A549 (cell line): ENCODE measurements around the gene RPS21. TPM values are rescaled to one million over a fixed set of nuclear protein-coding genes. Genes with fewer than 3 reads are reported as not detected.

Experiments used
- ATAC-seq, 2 experiments: fragments of 200-7000 bp in 1 of 2; fragments of >200 bp in 1 of 2; cut with Nextera tagmentation in 1 of 2; cut with Tn5 transposase in 1 of 2; 3 replicates each; pipeline versions ENCODE4 v1.8.0 to v1.9.1; 2018 to 2020; ENCODE audit warnings: mild to moderate bottlenecking in 1 of 2, moderate library complexity in 1 of 2
- CTCF ChIA-PET: fragments of 300-600 bp; sonication (Branson Sonifier 250); formaldehyde crosslinking; extraction: SDS; loops from one replicate; lab custom pipeline; 2021; ENCODE audit warnings: antibody characterized with exemption, inconsistent platforms; lab: Yijun Ruan, JAX
- POLR2A ChIA-PET: fragments of 350-600 bp; formaldehyde crosslinking; extraction: SDS; loops from one replicate; lab custom pipeline; 2021; ENCODE audit warnings: antibody characterized with exemption, inconsistent platforms; lab: Yijun Ruan, JAX
- DNase-seq, 2 experiments: peaks; one replicate each; pipeline versions ENCODE4 v3.0.0 to v3.0.0-alpha.2; 2011 to 2016; ENCODE audit warnings: low read depth in 1 of 2, low spot score in 1 of 2
- FAIRE-seq: peaks from 2 replicates; lab custom pipeline; 2011; peaks lifted over from hg19 to GRCh38; lab: Jason Lieb, UNC
- H3K27ac ChIP-seq, 2 experiments: fragments of >200 bp; sonication (Bioruptor Twin); formaldehyde crosslinking; 3 replicates each; pipeline ENCODE4 v1.5.1; 2016 to 2017
- H3K4me1 ChIP-seq: fragments of >200 bp; sonication (Bioruptor Twin); formaldehyde crosslinking; 3 replicates; pipeline ENCODE4 v1.6.1; 2016
- H3K4me2 ChIP-seq: fragments of >200 bp; sonication (Bioruptor Twin); formaldehyde crosslinking; 3 replicates; pipeline ENCODE4 v1.6.1; 2016
- H3K4me3 ChIP-seq: fragments of >200 bp; sonication (Bioruptor Twin); formaldehyde crosslinking; 3 replicates; pipeline ENCODE4 v1.5.1; 2016
- H3K9me3 ChIP-seq: fragments of >200 bp; sonication (Bioruptor Twin); formaldehyde crosslinking; 3 replicates; pipeline ENCODE4 v1.6.1; 2016
- BHLHE40 ChIP-seq: IDR thresholded peaks from 2 replicates; pipeline ENCODE4 v1.6.1; 2012; ENCODE audit warnings: low read depth, low read length, inconsistent platforms
- CHD4 ChIP-seq: fragments of 200-600 bp; sonication (generic); IDR thresholded peaks from 2 replicates; pipeline ENCODE4 v1.6.1; 2016; ENCODE audit warnings: antibody characterized with exemption, mild to moderate bottlenecking, borderline replicate concordance
- E2F6 ChIP-seq: IDR thresholded peaks from 2 replicates; pipeline ENCODE4 v1.6.1; 2012; ENCODE audit warnings: low read depth, borderline replicate concordance
- ESRRA ChIP-seq: fragments of 150-350 bp; IDR thresholded peaks from 2 replicates; pipeline ENCODE4 v1.6.1; 2014; ENCODE audit warnings: mild to moderate bottlenecking, low read length, borderline replicate concordance
- FOSL2 ChIP-seq, 2 experiments: fragments of 450-650 bp in 1 of 2; fragments of >200 bp in 1 of 2; sonication (Bioruptor Twin) in 1 of 2; formaldehyde crosslinking; IDR thresholded peaks; 2 replicates each; pipeline versions ENCODE4 v1.5.0 to v1.6.1; 2016 to 2020; ENCODE audit warnings: mild to moderate bottlenecking in 1 of 2, moderate library complexity in 1 of 2
- GATA3 ChIP-seq: IDR thresholded peaks from 2 replicates; pipeline ENCODE4 v1.6.1; 2012; ENCODE audit warnings: borderline replicate concordance
- HDAC2 ChIP-seq: fragments of 200-600 bp; sonication (generic); IDR thresholded peaks from 2 replicates; pipeline ENCODE4 v1.6.1; 2016
- HMGXB4 ChIP-seq: fragments of 250-450 bp; sonication (Bioruptor Pico); IDR thresholded peaks from 2 replicates; pipeline ENCODE4 v1.5.0; 2021; ENCODE audit warnings: mild to moderate bottlenecking, moderate library complexity, borderline replicate concordance
- HOXB13 ChIP-seq: fragments of 250-450 bp; sonication (Bioruptor Pico); IDR thresholded peaks from 2 replicates; pipeline ENCODE4 v1.5.0; 2020; ENCODE audit warnings: low read depth, mild to moderate bottlenecking, moderate library complexity
- JUN ChIP-seq, 2 experiments: fragments of >200 bp; sonication (Bioruptor Twin); formaldehyde crosslinking; IDR thresholded peaks; 2 replicates in 1 of 2; 3 replicates in 1 of 2; pipeline ENCODE4 v1.6.1; 2016 to 2017
- MAX ChIP-seq: IDR thresholded peaks from 2 replicates; pipeline ENCODE4 v1.6.1; 2012
- MAZ ChIP-seq: fragments of 150-350 bp; IDR thresholded peaks from 2 replicates; pipeline ENCODE4 v1.6.1; 2014; ENCODE audit warnings: antibody characterized with exemption, low read depth, low read length, borderline replicate concordance
- MYC ChIP-seq: IDR thresholded peaks from 2 replicates; pipeline ENCODE4 v1.6.1; 2012; ENCODE audit warnings: mild to moderate bottlenecking, inconsistent platforms, low read length, improper control_type of control experiment, borderline replicate concordance
- NFE2L2 ChIP-seq: fragments of 150-350 bp; conservative IDR thresholded peaks from 2 replicates; pipeline ENCODE4 v1.6.1; 2014; ENCODE audit warnings: low read length
- PBX3 ChIP-seq: IDR thresholded peaks from 2 replicates; pipeline ENCODE4 v1.6.1; 2012
- POLR2A ChIP-seq: IDR thresholded peaks from 2 replicates; pipeline ENCODE4 v1.6.1; 2012; ENCODE audit warnings: mild to moderate bottlenecking, low read length
- POLR2AphosphoS2 ChIP-seq: conservative IDR thresholded peaks from 2 replicates; pipeline ENCODE4 v1.6.1; 2012; ENCODE audit warnings: low read length, improper control_type of control experiment, inconsistent platforms
- RAD21 ChIP-seq, 2 experiments: fragments of >200 bp in 1 of 2; sonication (Bioruptor Twin) in 1 of 2; formaldehyde crosslinking in 1 of 2; IDR thresholded peaks in 1 of 2; conservative IDR thresholded peaks in 1 of 2; 2 replicates in 1 of 2; 3 replicates in 1 of 2; pipeline ENCODE4 v1.6.1; 2012 to 2018; ENCODE audit warnings: inconsistent platforms in 1 of 2
- RARB ChIP-seq: fragments of 250-450 bp; sonication (Bioruptor Pico); IDR thresholded peaks from 2 replicates; pipeline ENCODE4 v1.8.0; 2021; ENCODE audit warnings: mild to moderate bottlenecking, moderate library complexity
- RFX5 ChIP-seq: fragments of 450-650 bp; IDR thresholded peaks from 2 replicates; pipeline ENCODE4 v1.7.1; 2014; ENCODE audit warnings: antibody characterized with exemption, mild to moderate bottlenecking, moderate library complexity
- RNF2 ChIP-seq: fragments of 200-600 bp; sonication (generic); IDR thresholded peaks from 2 replicates; pipeline ENCODE4 v1.6.1; 2016; ENCODE audit warnings: low read depth, mild to moderate bottlenecking, antibody characterized with exemption, moderate library complexity, borderline replicate concordance
- SMC3 ChIP-seq: fragments of >200 bp; sonication (Bioruptor Twin); formaldehyde crosslinking; IDR thresholded peaks from 3 replicates; pipeline ENCODE4 v1.6.1; 2018; ENCODE audit warnings: inconsistent platforms
- SREBF2 ChIP-seq: fragments of 450-650 bp; IDR thresholded peaks from 2 replicates; pipeline ENCODE4 v1.6.1; 2014; ENCODE audit warnings: mild to moderate bottlenecking, moderate library complexity
- TFCP2L1 ChIP-seq: fragments of 250-450 bp; sonication (Bioruptor Pico); IDR thresholded peaks from 2 replicates; pipeline ENCODE4 v1.5.0; 2021; ENCODE audit warnings: mild to moderate bottlenecking
- USF2 ChIP-seq: fragments of 450-650 bp; IDR thresholded peaks from 2 replicates; pipeline ENCODE4 v1.6.1; 2014; ENCODE audit warnings: antibody characterized with exemption
- ZSCAN20 ChIP-seq: fragments of 250-450 bp; sonication (Bioruptor Pico); IDR thresholded peaks from 2 replicates; pipeline ENCODE4 v1.8.0; 2022; ENCODE audit warnings: mild to moderate bottlenecking, moderate library complexity
- WGBS: methylation state at CpG from one replicate; pipeline ENCODE4 v1.1.6; 2017; ENCODE audit errors: missing lambda C conversion rate; 5-methylcytosine and 5-hydroxymethylcytosine counted together
- polyA plus RNA-seq, 4 experiments: library from polyadenylated mRNA; depleted of rRNA in 3 of 4; stranded (reverse); fragments of >200 nt; fragmentation: RNase III in 1 of 4; extraction: RNeasy Plus Mini Kit Qiagen cat#74134 plus additional on column Dnase treatment in 1 of 4; gene quantifications; 2 replicates in 3 of 4; 3 replicates in 1 of 4; pipeline ENCODE4 v1.2.3, GENCODE V29; 2011 to 2017

The RPS21 gene
- polyA plus RNA-seq, 2 of the 4 experiments (the other 2 are of a cell fraction): 2,862 to 4,026 TPM

- peak; percentile 64; the same call in 1 of the 2 replicates for TF ChIP-seq FOSL2 (IDR thresholded peaks at IDR 0.05)
- TF ChIP-seq FOSL2 (CRISPR knock-in tag; IDR thresholded peaks at IDR 0.05): peak; percentile 86
- TF ChIP-seq PBX3: no peak
- 0 out of 2 replicates have a peak, but pooled peaks have one; percentile 11 for TF ChIP-seq ZSCAN20 (CRISPR knock-in tag)
- TF ChIP-seq MAZ: peak; percentile 1; the same call in 1 of the 2 replicates
- TF ChIP-seq ESRRA: no peak
Observed at GRCh38 chr20:62350098-62350628, 36.7 kb upstream of the RPS21 start (continued).

GRCh38 chr20:62350629-62351422 is 36.1 kb upstream of the RPS21 start:
- 21% methylated on average over 9 of the region's 23 CpGs for WGBS
- TF ChIP-seq HOXB13 (peak; percentile 10; the same call in 1 of the 2 replicates), POLR2A (no peak), POLR2AphosphoS2 (no peak), E2F6 (0 out of 2 replicates have a peak, but pooled peaks have one; percentile 30), RARB (CRISPR knock-in tag) (0 out of 2 replicates have a peak, but pooled peaks have one; percentile 23), BHLHE40 (no peak), ESRRA (no peak), NFE2L2 (no peak), JUN (IDR thresholded peaks at IDR 0.05) (peak in 1 of 2 experiments; percentile 38; a peak in 1 of 5 replicates), RNF2 (0 out of 2 replicates have a peak, but pooled peaks have one; percentile 17), SREBF2 (no peak), GATA3 (peak; percentile 10; the same call in 1 of the 2 replicates)
- H3K4me2 ChIP-seq: peak overlapping the region; percentile 91
- DNase-seq: no peak
- H3K9me3 ChIP-seq: peaks cover 23% of the 10 kb centered on the region
- peak; percentile 32 to 45 for ATAC-seq
- POLR2A ChIA-PET: interaction anchor here (0.8 to 2.6 kb wide), 7 partner anchors 9 to 36 kb away, joined by 3 to 30 read pairs (median 10); partner anchors contain the start of genes LAMA5 and RPS21
- H3K4me1 ChIP-seq: peaks cover 62% of the 10 kb centered on the region
- CTCF ChIA-PET: interaction anchor here (0.7 to 5.3 kb wide), 8 partner anchors 8 to 45 kb away, joined by 3 to 107 read pairs (median 12); partner anchors contain the start of gene LAMA5
- H3K4me3 ChIP-seq: 0 out of 3 replicates have a peak overlapping the region, but pooled peaks have one; percentile 3
- no peak for FAIRE-seq
- peak overlapping the region; percentile 97 to 99 for H3K27ac ChIP-seq

GRCh38 chr20:62351469-62352401 is 35.2 kb upstream of the RPS21 start:
- Histone ChIP-seq H3K4me2 (peak overlapping the region; percentile 91), H3K27ac (peak overlapping the region; percentile 97 to 99), H3K4me3 (0 out of 3 replicates have a peak overlapping the region, but pooled peaks have one; percentile 3), H3K4me1 (peaks cover 71% of the 10 kb centered on the region), H3K9me3 (peaks cover 23% of the 10 kb centered on the region)
- DNase-seq: no peak
- ATAC-seq: no peak
- ChIA-PET POLR2A (interaction anchor here (1.3 to 2.6 kb wide), 3 partner anchors 8 to 18 kb away, joined by 8 to 30 read pairs (median 12); partner anchors contain the start of gene LAMA5), CTCF (interaction anchor here (1.3 to 5.3 kb wide), 8 partner anchors 14 to 49 kb away, joined by 3 to 107 read pairs (median 10); partner anchors contain the start of genes ADRM1, LAMA5 and RPS21)
- no peak for FAIRE-seq
- WGBS: 87% methylated on average over 42 of the region's 60 CpGs
- no peak for TF ChIP-seq TFCP2L1
- no peak for TF ChIP-seq HDAC2
- no peak for TF ChIP-seq USF2
- TF ChIP-seq HOXB13: no peak
- TF ChIP-seq SMC3: no peak
- TF ChIP-seq CHD4: no peak
- TF ChIP-seq MAX: no peak
- TF ChIP-seq RAD21 (conservative IDR thresholded peaks at IDR 0.05 in 1 of 2, IDR thresholded peaks at IDR 0.05 in 1 of 2): no peak
- no peak for TF ChIP-seq RFX5
- no peak for TF ChIP-seq HMGXB4 (CRISPR knock-in tag)
- TF ChIP-seq MYC: no peak
